ENCODE measurements around the gene GNAZ.

The GNAZ gene

DNA sequence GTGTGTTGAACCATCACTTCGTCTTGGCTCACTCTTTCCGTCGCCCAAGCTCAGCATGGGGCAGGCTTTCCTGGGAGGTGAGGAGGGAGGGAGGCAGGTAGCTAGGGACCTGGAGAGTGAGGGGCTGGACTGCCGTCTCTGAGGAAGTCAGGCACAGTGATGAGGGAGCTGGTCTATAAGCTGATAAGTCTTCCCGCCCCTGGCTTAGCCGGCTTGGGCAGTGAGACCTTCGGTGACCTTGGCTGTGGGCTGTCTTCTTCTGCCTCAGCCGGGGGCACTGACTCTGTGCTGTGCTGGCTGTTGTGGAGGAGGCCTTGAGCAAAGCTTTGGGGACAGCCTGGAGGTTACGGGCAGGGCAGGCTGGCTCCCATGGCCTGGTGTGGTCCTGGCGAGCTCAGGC lies 18.7 kb downstream of the GNAZ start:
- H3K79me2 ChIP-seq (ENCODE audit: control insufficient read depth, insufficient read depth, low read length, poor library complexity) = no peaks in the 10 kb centered on the region
- no peaks in the 10 kb centered on the region for H3K36me3 ChIP-seq (ENCODE audit: control insufficient read depth in 1 of 2, insufficient read depth in 2 of 2, low read length in 2 of 2)
- H3K4me2 ChIP-seq (ENCODE audit: low read length) = no peak overlapping the region
- DNase-seq = no peak
- H3K14ac ChIP-seq (ENCODE audit: low read length) = no peak overlapping the region
- no peak overlapping the region for H3K4ac ChIP-seq (ENCODE audit: low read depth, low read length)
- H3K4me3 ChIP-seq (ENCODE audit: low read depth, low read length) = peak overlapping the region; percentile 13
- no peak overlapping the region for H2BK5ac ChIP-seq (ENCODE audit: low read depth, low read length, poor library complexity)
- H3K27me3 ChIP-seq (ENCODE audit: insufficient read depth, low read length) = no peaks in the 10 kb centered on the region
- H4K12ac ChIP-seq (ENCODE audit: low read depth, low read length) = no peak overlapping the region
- no CpG with 5 or more reads among the region's 10 CpGs for WGBS (ENCODE audit: extremely low coverage, insufficient coverage, insufficient read length)
- H4K8ac ChIP-seq (ENCODE audit: low read depth, low read length) = no peak overlapping the region
- H2AFZ ChIP-seq (ENCODE audit: insufficient read depth, low read length, poor library complexity) = no peak overlapping the region
- no peaks in the 10 kb centered on the region for H3K4me1 ChIP-seq (ENCODE audit: control insufficient read depth in 1 of 2, insufficient read depth in 2 of 2, low read length in 2 of 2)
- H3K9ac ChIP-seq (ENCODE audit: low read length) = no peak overlapping the region
- no peak overlapping the region for H2BK12ac ChIP-seq (ENCODE audit: low read length)
- H4K91ac ChIP-seq (ENCODE audit: low read depth, low read length) = no peak overlapping the region
- H3K23ac ChIP-seq (ENCODE audit: low read length) = no peak overlapping the region
- H2AK5ac ChIP-seq (ENCODE audit: low read length) = no peak overlapping the region
- no peaks in the 10 kb centered on the region for H3K79me1 ChIP-seq (ENCODE audit: low read length)
- no peak overlapping the region for H3K27ac ChIP-seq (ENCODE audit: low read depth, low read length)
- H3K9me3 ChIP-seq (ENCODE audit: insufficient read depth, low read depth, low read length) = peaks cover 4% of the 10 kb centered on the region
- H2BK120ac ChIP-seq (ENCODE audit: insufficient read depth, low read length, poor library complexity) = no peak overlapping the region
- H3K18ac ChIP-seq (ENCODE audit: low read length) = no peak overlapping the region

DNA sequence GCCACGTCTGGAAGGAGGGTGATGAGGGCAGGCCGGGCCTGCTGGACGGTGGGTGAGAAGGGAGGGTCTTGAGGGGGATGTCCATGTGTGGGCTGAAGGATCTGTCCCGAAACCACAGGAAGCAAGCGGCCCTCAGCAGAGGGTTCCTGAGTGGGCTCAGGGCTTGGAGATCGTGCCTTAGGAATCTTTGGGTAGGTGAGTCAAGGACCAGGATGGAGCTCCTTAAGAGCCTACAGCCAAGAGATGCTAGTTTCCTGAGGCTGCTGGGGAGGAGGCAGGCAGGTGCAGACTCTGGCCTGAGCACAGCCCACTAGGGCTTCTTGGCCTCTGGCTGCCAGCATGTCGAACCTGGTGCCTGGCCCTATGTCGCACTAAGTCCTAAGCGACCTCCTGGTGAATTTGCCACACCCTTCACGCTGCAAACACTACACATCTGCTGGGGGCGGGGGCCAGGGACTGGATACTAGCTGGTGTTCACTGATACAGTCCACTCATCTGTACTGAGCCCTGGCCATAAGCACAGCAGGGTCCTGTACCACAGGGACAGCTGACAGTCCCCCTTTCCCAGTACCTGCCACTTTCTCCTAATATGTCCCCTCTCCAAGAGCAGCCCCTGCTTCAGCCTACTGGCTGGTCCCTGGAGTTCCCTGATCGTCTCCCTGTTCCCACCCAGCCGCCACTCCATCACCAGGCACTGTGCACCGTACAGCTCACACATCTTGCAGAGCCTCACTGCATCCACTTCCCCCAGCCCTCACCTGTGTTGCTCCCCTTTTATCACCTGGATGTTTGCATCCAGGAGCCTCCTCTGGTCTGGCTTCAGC lies 19.5 kb downstream of the GNAZ start:
- H3K79me2 ChIP-seq (ENCODE audit: control insufficient read depth, insufficient read depth, low read length, poor library complexity) = no peaks in the 10 kb centered on the region
- H3K9ac ChIP-seq (ENCODE audit: low read length) = no peak overlapping the region
- H2AFZ ChIP-seq (ENCODE audit: insufficient read depth, low read length, poor library complexity) = no peak overlapping the region
- no peak overlapping the region for H3K4me2 ChIP-seq (ENCODE audit: low read length)
- no peak overlapping the region for H3K4ac ChIP-seq (ENCODE audit: low read depth, low read length)
- H3K36me3 ChIP-seq (ENCODE audit: control insufficient read depth in 1 of 2, insufficient read depth in 2 of 2, low read length in 2 of 2) = no peaks in the 10 kb centered on the region
- no peak overlapping the region for H4K12ac ChIP-seq (ENCODE audit: low read depth, low read length)
- peaks cover 4% of the 10 kb centered on the region for H3K9me3 ChIP-seq (ENCODE audit: insufficient read depth, low read depth, low read length)
- H2BK12ac ChIP-seq (ENCODE audit: low read length) = no peak overlapping the region
- H3K4me1 ChIP-seq (ENCODE audit: control insufficient read depth in 1 of 2, insufficient read depth in 2 of 2, low read length in 2 of 2) = no peaks in the 10 kb centered on the region
- no peak overlapping the region for H2BK120ac ChIP-seq (ENCODE audit: insufficient read depth, low read length, poor library complexity)
- H2AK5ac ChIP-seq (ENCODE audit: low read length) = no peak overlapping the region
- no peak overlapping the region for H2BK5ac ChIP-seq (ENCODE audit: low read depth, low read length, poor library complexity)
- no peak overlapping the region for H3K4me3 ChIP-seq (ENCODE audit: low read depth, low read length)
- no peaks in the 10 kb centered on the region for H3K27me3 ChIP-seq (ENCODE audit: insufficient read depth, low read length)
- no peak overlapping the region for H3K14ac ChIP-seq (ENCODE audit: low read length)
- H3K79me1 ChIP-seq (ENCODE audit: low read length) = no peaks in the 10 kb centered on the region
- no peak overlapping the region for H4K91ac ChIP-seq (ENCODE audit: low read depth, low read length)
- H3K23ac ChIP-seq (ENCODE audit: low read length) = no peak overlapping the region
- no peak overlapping the region for H3K27ac ChIP-seq (ENCODE audit: low read depth, low read length)
- H3K18ac ChIP-seq (ENCODE audit: low read length) = no peak overlapping the region
- H4K8ac ChIP-seq (ENCODE audit: low read depth, low read length) = no peak overlapping the region
- no peak for DNase-seq
- no CpG with 5 or more reads among the region's 14 CpGs for WGBS (ENCODE audit: extremely low coverage, insufficient coverage, insufficient read length)

DNA sequence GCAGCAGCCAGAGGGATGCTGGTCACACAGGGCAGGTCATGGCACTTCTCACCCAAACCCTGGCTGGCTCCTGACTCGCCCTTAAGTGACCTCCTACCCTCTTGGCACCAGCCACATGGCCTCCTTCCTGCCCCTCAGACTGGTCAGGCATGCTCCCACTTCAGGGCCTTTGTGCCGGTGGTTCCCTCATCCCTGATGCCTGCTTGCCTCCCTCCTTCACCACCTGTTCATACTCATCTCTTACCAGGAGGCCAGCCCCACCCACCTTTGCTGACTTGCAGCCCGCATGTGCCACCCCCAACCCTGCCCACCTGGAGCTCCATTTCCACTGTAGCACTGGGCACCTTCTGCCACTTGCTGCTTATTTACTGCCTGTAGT lies 20.1 kb downstream of the GNAZ start:
- Histone ChIP-seq H4K8ac (ENCODE audit: low read depth, low read length) (no peak overlapping the region), H2BK120ac (ENCODE audit: insufficient read depth, low read length, poor library complexity) (no peak overlapping the region), H2BK12ac (ENCODE audit: low read length) (no peak overlapping the region), H2AK5ac (ENCODE audit: low read length) (no peak overlapping the region), H3K23ac (ENCODE audit: low read length) (no peak overlapping the region), H3K18ac (ENCODE audit: low read length) (no peak overlapping the region), H3K79me1 (ENCODE audit: low read length) (no peaks in the 10 kb centered on the region), H2AFZ (ENCODE audit: insufficient read depth, low read length, poor library complexity) (no peak overlapping the region), H3K9me3 (ENCODE audit: insufficient read depth, low read depth, low read length) (peaks cover 4% of the 10 kb centered on the region), H3K79me2 (ENCODE audit: control insufficient read depth, insufficient read depth, low read length, poor library complexity) (no peaks in the 10 kb centered on the region), H3K4me2 (ENCODE audit: low read length) (no peak overlapping the region), H4K91ac (ENCODE audit: low read depth, low read length) (no peak overlapping the region), H3K27ac (ENCODE audit: low read depth, low read length) (no peak overlapping the region), H3K9ac (ENCODE audit: low read length) (no peak overlapping the region), H3K14ac (ENCODE audit: low read length) (no peak overlapping the region), H3K4ac (ENCODE audit: low read depth, low read length) (no peak overlapping the region), H3K4me1 (ENCODE audit: control insufficient read depth in 1 of 2, insufficient read depth in 2 of 2, low read length in 2 of 2) (no peaks in the 10 kb centered on the region), H2BK5ac (ENCODE audit: low read depth, low read length, poor library complexity) (no peak overlapping the region), H3K4me3 (ENCODE audit: low read depth, low read length) (no peak overlapping the region), H3K36me3 (ENCODE audit: control insufficient read depth in 1 of 2, insufficient read depth in 2 of 2, low read length in 2 of 2) (no peaks in the 10 kb centered on the region), H3K27me3 (ENCODE audit: insufficient read depth, low read length) (no peaks in the 10 kb centered on the region), H4K12ac (ENCODE audit: low read depth, low read length) (no peak overlapping the region)
- no CpG with 5 or more reads among the region's 3 CpGs for WGBS (ENCODE audit: extremely low coverage, insufficient coverage, insufficient read length)
- no peak for DNase-seq

DNA sequence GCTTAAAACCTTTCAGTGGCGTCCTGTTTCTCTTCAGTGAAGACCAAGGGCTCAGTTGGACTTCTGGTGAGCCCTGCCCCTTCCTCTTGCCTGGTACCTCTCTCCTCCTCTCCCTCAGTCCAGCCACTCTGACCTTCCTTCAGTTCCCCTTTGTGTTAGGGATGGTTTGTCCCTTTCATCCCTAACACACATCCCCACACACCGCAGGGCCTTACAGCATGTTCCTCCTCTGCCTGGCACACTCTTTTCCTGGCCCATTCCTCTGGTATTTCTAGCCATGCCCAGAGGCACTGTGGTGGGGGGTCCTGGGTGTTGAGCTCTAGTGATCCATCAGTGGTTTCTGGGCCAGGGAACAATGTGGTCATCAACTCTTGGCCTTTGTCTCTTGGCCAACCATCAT lies 21.4 kb downstream of the GNAZ start:
- WGBS (ENCODE audit: extremely low coverage, insufficient coverage, insufficient read length) = no CpG with 5 or more reads among the region's 2 CpGs
- no peak overlapping the region for H2AFZ ChIP-seq (ENCODE audit: insufficient read depth, low read length, poor library complexity)
- DNase-seq = no peak
- no peak overlapping the region for H2BK12ac ChIP-seq (ENCODE audit: low read length)
- no peak overlapping the region for H3K23ac ChIP-seq (ENCODE audit: low read length)
- no peak overlapping the region for H3K14ac ChIP-seq (ENCODE audit: low read length)
- H2BK120ac ChIP-seq (ENCODE audit: insufficient read depth, low read length, poor library complexity) = no peak overlapping the region
- H3K4ac ChIP-seq (ENCODE audit: low read depth, low read length) = no peak overlapping the region
- H4K91ac ChIP-seq (ENCODE audit: low read depth, low read length) = no peak overlapping the region
- H3K27me3 ChIP-seq (ENCODE audit: insufficient read depth, low read length) = no peaks in the 10 kb centered on the region
- no peaks in the 10 kb centered on the region for H3K79me1 ChIP-seq (ENCODE audit: low read length)
- H3K4me3 ChIP-seq (ENCODE audit: low read depth, low read length) = no peak overlapping the region
- H4K8ac ChIP-seq (ENCODE audit: low read depth, low read length) = no peak overlapping the region
- no peak overlapping the region for H4K12ac ChIP-seq (ENCODE audit: low read depth, low read length)
- H3K36me3 ChIP-seq (ENCODE audit: control insufficient read depth in 1 of 2, insufficient read depth in 2 of 2, low read length in 2 of 2) = no peaks in the 10 kb centered on the region
- no peak overlapping the region for H2BK5ac ChIP-seq (ENCODE audit: low read depth, low read length, poor library complexity)
- no peaks in the 10 kb centered on the region for H3K4me1 ChIP-seq (ENCODE audit: control insufficient read depth in 1 of 2, insufficient read depth in 2 of 2, low read length in 2 of 2)
- H3K18ac ChIP-seq (ENCODE audit: low read length) = no peak overlapping the region
- no peak overlapping the region for H3K4me2 ChIP-seq (ENCODE audit: low read length)
- no peak overlapping the region for H2AK5ac ChIP-seq (ENCODE audit: low read length)
- H3K27ac ChIP-seq (ENCODE audit: low read depth, low read length) = no peak overlapping the region
- no peaks in the 10 kb centered on the region for H3K79me2 ChIP-seq (ENCODE audit: control insufficient read depth, insufficient read depth, low read length, poor library complexity)
- no peak overlapping the region for H3K9ac ChIP-seq (ENCODE audit: low read length)
- H3K9me3 ChIP-seq (ENCODE audit: insufficient read depth, low read depth, low read length) = peaks cover 6% of the 10 kb centered on the region
